Stimulated activated memory B cell treated with anti-CD40 and anti-IgM and Interleukin-4, amounts not matched to agents 10 μg/mL and 1 μg/mL and 100 μg/mL, for 72 hours (primary cell): Measurements from ENCODE around the gene LRRC47.

Experiments
- ATAC-seq: fragments of 150-1000 bp; cut with Tn5 transposase; 2 replicates; pipeline ENCODE4 v1.10.0; 2021
- H3K27ac Mint-ChIP-seq: one replicate; pipeline ENCODE4 v1.8.0; 2022; ENCODE audit warnings: mild to moderate bottlenecking, mixed read lengths
- H3K27me3 Mint-ChIP-seq: one replicate; pipeline ENCODE4 v1.8.0; 2022; ENCODE audit warnings: mixed read lengths
- H3K36me3 Mint-ChIP-seq: one replicate; pipeline ENCODE4 v1.8.0; 2022; ENCODE audit warnings: mixed read lengths
- H3K4me1 Mint-ChIP-seq: one replicate; pipeline ENCODE4 v1.8.0; 2022; ENCODE audit warnings: mixed read lengths
- H3K4me3 Mint-ChIP-seq: one replicate; pipeline ENCODE4 v1.8.0; 2022; ENCODE audit warnings: mild to moderate bottlenecking, moderate library complexity, mixed read lengths
- H3K9me3 Mint-ChIP-seq: one replicate; pipeline ENCODE4 v1.8.0; 2022; ENCODE audit warnings: mixed read lengths

LRRC47 gene

GRCh38 chr1:3796215-3797061 is at the start of gene LRRC47:
TSS of gene LRRC47 (minus strand) at chr1:3796498. CDS start at chr1:3796476, 22 bp downstream.
- Mint-ChIP-seq H3K27me3 (no peaks in the 10 kb centered on the region), H3K4me1 (peaks cover 38% of the 10 kb centered on the region), H3K4me3 (peak within 1 kb of the TSS; percentile 87), H3K9me3 (no peaks in the 10 kb centered on the region), H3K36me3 (no peaks in the 10 kb centered on the region), H3K27ac (peak within 1 kb of the TSS; percentile 82)
- peak; percentile 100 for ATAC-seq

DNA sequence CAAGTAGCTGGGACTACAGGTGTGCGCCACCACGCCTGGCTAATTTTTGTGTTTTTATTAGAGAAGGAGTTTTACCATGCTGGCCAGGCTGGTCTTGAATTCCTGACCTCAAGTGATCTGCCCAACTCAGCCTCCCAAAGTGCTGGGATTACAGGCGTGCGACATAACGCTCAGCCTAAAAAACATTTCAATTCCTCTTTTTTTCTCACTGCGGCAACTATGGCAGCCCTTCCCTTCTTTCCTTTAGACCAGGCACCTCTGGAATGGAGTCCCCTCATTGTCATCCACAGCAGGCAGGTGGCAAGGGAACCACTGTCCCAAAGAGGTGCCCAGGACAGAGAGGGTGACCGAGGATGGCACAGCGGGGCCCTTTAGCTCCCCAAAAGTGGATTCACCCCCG is 46.6 kb upstream of the LRRC47 start:
- no peak for ATAC-seq
- peaks cover 70% of the 10 kb centered on the region for H3K36me3 Mint-ChIP-seq
- H3K4me3 Mint-ChIP-seq = no peak overlapping the region
- no peaks in the 10 kb centered on the region for H3K9me3 Mint-ChIP-seq
- no peaks in the 10 kb centered on the region for H3K27me3 Mint-ChIP-seq
- H3K4me1 Mint-ChIP-seq = no peaks in the 10 kb centered on the region
- H3K27ac Mint-ChIP-seq = peak overlapping the region; percentile 19

DNA sequence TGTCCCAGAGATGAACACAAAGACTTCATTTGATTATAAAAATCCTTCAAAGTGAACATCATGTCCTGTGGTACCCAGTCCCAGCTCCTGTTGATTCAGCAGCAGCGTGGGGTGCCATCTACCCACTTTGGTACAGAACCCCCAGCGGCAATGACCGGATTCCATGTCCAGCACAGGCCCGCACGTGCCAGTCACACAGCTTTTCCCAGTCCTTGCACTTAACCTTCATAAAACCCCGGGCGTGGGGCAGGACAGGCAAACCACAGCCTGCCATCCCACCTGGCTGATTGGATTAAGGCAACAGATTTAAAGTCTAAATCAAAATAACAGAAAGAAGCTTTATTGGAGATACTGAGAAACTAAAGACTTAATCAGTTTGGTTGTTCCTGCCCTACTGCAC is 45.2 kb upstream of the LRRC47 start:
- Mint-ChIP-seq H3K9me3 (peaks cover 3% of the 10 kb centered on the region), H3K27me3 (no peaks in the 10 kb centered on the region), H3K36me3 (peaks cover 70% of the 10 kb centered on the region), H3K4me1 (no peaks in the 10 kb centered on the region), H3K4me3 (no peak overlapping the region), H3K27ac (no peak overlapping the region)
- no peak for ATAC-seq

DNA sequence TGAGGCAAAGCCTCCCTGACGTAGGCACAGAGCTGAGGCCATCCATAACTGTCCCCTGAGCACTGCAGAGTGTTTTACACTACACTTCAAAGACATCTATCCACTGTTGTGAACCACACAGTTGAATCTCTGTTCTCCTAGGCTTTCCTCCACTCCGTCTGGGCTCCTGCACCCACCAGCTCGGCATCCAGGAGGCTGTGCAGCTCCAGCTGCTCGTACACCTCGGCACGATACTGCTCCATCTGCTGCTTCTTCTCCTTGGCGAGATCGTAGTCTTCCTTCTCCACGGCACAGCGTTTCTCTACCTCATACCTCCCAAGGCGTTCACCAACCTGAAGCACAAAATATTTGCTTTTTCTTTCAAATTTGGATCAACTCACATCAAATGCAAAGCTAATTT is 42.5 kb upstream of the LRRC47 start:
- ATAC-seq = no peak

DNA sequence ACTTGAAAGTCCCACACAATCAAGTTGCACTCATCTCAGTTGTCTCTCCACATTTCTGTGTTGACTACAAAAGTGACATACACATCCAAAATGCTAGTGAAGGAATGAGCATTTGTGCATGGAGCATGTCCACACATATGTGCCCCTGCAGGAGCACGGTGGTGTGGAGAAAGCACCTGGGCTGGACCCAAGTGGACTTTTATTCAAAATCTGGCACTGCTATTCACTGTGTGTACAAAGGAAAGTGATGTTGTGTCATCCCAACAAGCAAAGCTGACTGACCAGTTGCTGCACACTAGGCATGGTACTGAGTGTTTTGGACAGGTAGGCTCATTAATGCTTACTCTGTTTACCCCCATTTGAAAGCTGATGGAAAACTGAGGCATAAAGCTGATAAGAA is 41.4 kb upstream of the LRRC47 start:
- H3K4me3 Mint-ChIP-seq = no peak overlapping the region
- no peak overlapping the region for H3K27ac Mint-ChIP-seq
- peaks cover 83% of the 10 kb centered on the region for H3K36me3 Mint-ChIP-seq
- H3K9me3 Mint-ChIP-seq = peaks cover 3% of the 10 kb centered on the region
- no peaks in the 10 kb centered on the region for H3K4me1 Mint-ChIP-seq
- no peak for ATAC-seq
- no peaks in the 10 kb centered on the region for H3K27me3 Mint-ChIP-seq

More for the DNA sequence above, 42.5 kb upstream of the LRRC47 start:
- Mint-ChIP-seq H3K36me3 (peaks cover 84% of the 10 kb centered on the region), H3K4me1 (no peaks in the 10 kb centered on the region), H3K9me3 (peaks cover 3% of the 10 kb centered on the region), H3K4me3 (no peak overlapping the region), H3K27me3 (no peaks in the 10 kb centered on the region), H3K27ac (no peak overlapping the region)

DNA sequence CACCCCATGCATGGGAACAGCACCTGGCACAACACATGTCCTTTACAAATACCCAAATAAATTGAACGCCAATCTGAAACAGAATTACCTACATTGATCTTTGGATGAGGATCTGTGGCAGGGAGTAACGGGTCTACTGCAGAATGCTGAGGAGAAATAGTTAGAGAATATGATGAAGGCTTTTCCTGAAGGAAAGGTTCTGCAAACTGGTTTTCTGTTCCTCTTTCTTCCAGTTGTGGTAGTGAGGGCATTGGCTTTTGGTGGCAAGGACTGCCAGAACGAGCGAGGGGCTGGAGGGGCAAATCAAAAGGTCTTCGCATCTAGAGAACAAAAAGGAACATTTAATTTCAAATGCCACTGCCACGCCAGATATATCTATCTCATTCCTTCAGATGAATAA is 40.9 kb upstream of the LRRC47 start:
- Mint-ChIP-seq H3K36me3 (peaks cover 81% of the 10 kb centered on the region), H3K4me3 (no peak overlapping the region), H3K4me1 (no peaks in the 10 kb centered on the region), H3K9me3 (peaks cover 3% of the 10 kb centered on the region), H3K27ac (no peak overlapping the region), H3K27me3 (no peaks in the 10 kb centered on the region)
- ATAC-seq = no peak

DNA sequence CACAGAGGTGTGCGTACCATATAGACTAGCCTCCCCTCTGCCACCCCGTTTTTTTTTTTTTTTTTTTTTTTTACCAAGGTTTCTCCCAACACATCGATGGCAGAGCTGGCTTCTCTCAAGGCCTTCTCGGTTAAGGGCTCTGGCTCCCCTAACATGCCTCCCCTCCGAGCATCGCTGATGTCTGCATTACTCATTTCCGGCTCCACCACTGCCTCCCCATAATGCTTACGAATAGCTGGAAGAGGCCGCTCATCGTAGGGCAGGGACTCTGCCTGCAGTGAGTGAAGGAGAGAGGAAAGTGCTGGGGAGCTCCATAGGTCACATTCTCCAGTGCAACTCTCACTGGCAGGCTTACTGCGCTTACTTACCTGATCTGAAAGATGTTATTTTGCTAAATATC is 40.1 kb upstream of the LRRC47 start:
- Mint-ChIP-seq H3K36me3 (peaks cover 79% of the 10 kb centered on the region), H3K4me3 (no peak overlapping the region), H3K9me3 (peaks cover 3% of the 10 kb centered on the region), H3K4me1 (no peaks in the 10 kb centered on the region), H3K27ac (no peak overlapping the region), H3K27me3 (no peaks in the 10 kb centered on the region)
- no peak for ATAC-seq

DNA sequence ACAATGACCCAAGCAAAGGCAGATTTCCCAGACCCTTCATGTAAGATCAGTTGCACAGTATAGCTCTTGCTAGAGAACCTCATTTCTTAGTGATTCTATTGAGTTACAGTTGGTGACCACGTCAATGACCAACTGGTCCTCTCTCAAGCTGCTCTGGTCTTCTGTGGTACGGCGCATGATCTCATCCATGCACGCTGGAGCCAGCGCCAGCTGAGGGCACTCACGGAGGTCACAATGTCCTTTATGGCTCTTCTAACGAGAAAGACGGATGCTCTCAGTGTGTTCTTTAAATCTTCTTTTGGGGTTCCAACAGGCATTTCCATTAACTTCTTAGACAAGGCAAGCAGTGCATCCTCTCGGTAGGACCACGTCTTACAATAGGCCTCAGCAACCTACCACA is 38.4 kb upstream of the LRRC47 start:
- peaks cover 3% of the 10 kb centered on the region for H3K9me3 Mint-ChIP-seq
- H3K27me3 Mint-ChIP-seq = no peaks in the 10 kb centered on the region
- H3K4me1 Mint-ChIP-seq = no peaks in the 10 kb centered on the region
- no peak for ATAC-seq
- no peak overlapping the region for H3K4me3 Mint-ChIP-seq
- H3K27ac Mint-ChIP-seq = no peak overlapping the region
- peaks cover 78% of the 10 kb centered on the region for H3K36me3 Mint-ChIP-seq

DNA sequence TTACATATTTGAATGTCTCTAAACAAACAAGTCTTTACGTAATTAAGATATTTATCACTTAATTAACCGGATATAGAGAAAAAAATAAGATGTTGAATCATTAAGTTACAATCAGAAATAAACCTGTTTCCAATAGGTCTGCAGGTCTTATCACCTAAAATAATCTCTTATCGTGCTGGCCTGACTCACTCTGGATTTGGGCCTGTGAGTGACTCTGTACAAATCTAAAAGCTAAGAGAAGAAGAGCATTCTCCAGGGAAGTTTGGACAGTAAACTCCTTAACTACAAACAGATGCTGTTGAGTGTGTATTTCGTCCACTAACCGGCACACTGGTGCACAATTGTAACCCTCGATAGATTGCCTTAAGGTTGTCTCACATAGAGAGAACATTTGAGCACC is 35.4 kb upstream of the LRRC47 start:
- Mint-ChIP-seq H3K27me3 (no peaks in the 10 kb centered on the region), H3K27ac (no peak overlapping the region), H3K36me3 (peaks cover 72% of the 10 kb centered on the region), H3K4me3 (no peak overlapping the region), H3K9me3 (no peaks in the 10 kb centered on the region), H3K4me1 (no peaks in the 10 kb centered on the region)
- ATAC-seq = no peak

DNA sequence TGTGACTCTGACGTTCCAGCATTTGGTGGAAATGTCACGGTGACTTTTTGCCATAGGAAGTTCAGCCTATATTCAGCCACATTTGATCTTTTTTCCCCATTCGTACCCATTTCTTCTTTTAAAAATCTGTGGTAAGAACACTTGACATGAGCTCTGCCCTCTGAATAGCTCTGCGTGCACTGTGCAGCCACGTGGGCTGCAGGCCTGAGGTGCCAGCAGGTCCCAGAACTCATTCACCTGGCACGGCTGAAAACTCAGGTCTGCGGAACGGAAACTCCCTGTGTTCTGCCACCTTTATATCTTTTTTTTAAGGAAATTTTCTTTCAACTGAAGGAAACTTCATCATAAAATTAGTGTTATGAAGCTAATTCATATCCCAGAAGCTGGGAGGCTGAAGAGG is 32.1 kb upstream of the LRRC47 start:
- no peak overlapping the region for H3K27ac Mint-ChIP-seq
- H3K4me1 Mint-ChIP-seq = no peaks in the 10 kb centered on the region
- no peak for ATAC-seq
- peaks cover 78% of the 10 kb centered on the region for H3K36me3 Mint-ChIP-seq
- no peaks in the 10 kb centered on the region for H3K27me3 Mint-ChIP-seq
- H3K4me3 Mint-ChIP-seq = no peak overlapping the region
- H3K9me3 Mint-ChIP-seq = no peaks in the 10 kb centered on the region

GRCh38 chr1:3827813-3828307 is 31.6 kb upstream of the LRRC47 start:
- no peak overlapping the region for H3K4me3 Mint-ChIP-seq
- peaks cover 78% of the 10 kb centered on the region for H3K36me3 Mint-ChIP-seq
- ATAC-seq = no peak
- no peaks in the 10 kb centered on the region for H3K9me3 Mint-ChIP-seq
- no peaks in the 10 kb centered on the region for H3K4me1 Mint-ChIP-seq
- H3K27ac Mint-ChIP-seq = no peak overlapping the region
- no peaks in the 10 kb centered on the region for H3K27me3 Mint-ChIP-seq

- Mint-ChIP-seq H3K9me3 (no peaks in the 10 kb centered on the region), H3K27me3 (no peaks in the 10 kb centered on the region), H3K4me1 (no peaks in the 10 kb centered on the region), H3K36me3 (peaks cover 88% of the 10 kb centered on the region), H3K27ac (no peak overlapping the region), H3K4me3 (no peak overlapping the region)
- ATAC-seq = no peak
Measured at GRCh38 chr1:3825356-3825755, 29.1 kb upstream of the LRRC47 start.

- H3K4me1 Mint-ChIP-seq = peaks cover under 1% of the 10 kb centered on the region
- no peak overlapping the region for H3K4me3 Mint-ChIP-seq
- H3K9me3 Mint-ChIP-seq = no peaks in the 10 kb centered on the region
- ATAC-seq = no peak
- H3K36me3 Mint-ChIP-seq = peaks cover 88% of the 10 kb centered on the region
- H3K27ac Mint-ChIP-seq = no peak overlapping the region
- H3K27me3 Mint-ChIP-seq = no peaks in the 10 kb centered on the region
Measured at GRCh38 chr1:3824650-3825049, 28.4 kb upstream of the LRRC47 start.

- H3K4me1 Mint-ChIP-seq = peaks cover 5% of the 10 kb centered on the region
- H3K27me3 Mint-ChIP-seq = no peaks in the 10 kb centered on the region
- no peak overlapping the region for H3K27ac Mint-ChIP-seq
- ATAC-seq = no peak
- peaks cover 87% of the 10 kb centered on the region for H3K36me3 Mint-ChIP-seq
- no peaks in the 10 kb centered on the region for H3K9me3 Mint-ChIP-seq
- H3K4me3 Mint-ChIP-seq = no peak overlapping the region
Measured at GRCh38 chr1:3822421-3822820, 26.1 kb upstream of the LRRC47 start.

DNA sequence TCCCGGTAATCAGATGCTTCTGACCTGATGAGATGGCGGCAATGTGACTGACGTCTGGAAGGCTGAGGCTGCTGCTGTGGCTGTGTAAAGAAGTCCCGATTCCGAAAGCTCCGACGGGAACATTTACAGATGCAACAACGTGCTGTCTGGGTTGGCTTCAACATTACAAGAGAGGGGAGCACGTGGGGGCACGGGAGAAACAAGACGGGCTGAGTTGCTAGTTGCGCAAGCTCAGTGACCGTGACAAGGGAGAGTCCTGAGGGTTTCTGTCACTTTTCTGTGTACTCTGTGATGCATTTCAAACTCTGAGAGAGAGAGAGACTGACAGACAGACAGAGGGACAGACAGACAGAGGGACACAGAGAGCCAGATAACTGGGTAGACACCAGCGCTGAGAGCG is 25.6 kb upstream of the LRRC47 start:
- peaks cover 5% of the 10 kb centered on the region for H3K4me1 Mint-ChIP-seq
- no peaks in the 10 kb centered on the region for H3K9me3 Mint-ChIP-seq
- peaks cover 88% of the 10 kb centered on the region for H3K36me3 Mint-ChIP-seq
- no peak for ATAC-seq
- H3K27me3 Mint-ChIP-seq = no peaks in the 10 kb centered on the region
- H3K27ac Mint-ChIP-seq = no peak overlapping the region
- no peak overlapping the region for H3K4me3 Mint-ChIP-seq

GRCh38 chr1:3821447-3821846 is 25.1 kb upstream of the LRRC47 start:
- H3K36me3 Mint-ChIP-seq = peaks cover 85% of the 10 kb centered on the region
- H3K4me1 Mint-ChIP-seq = peaks cover 5% of the 10 kb centered on the region
- H3K27me3 Mint-ChIP-seq = no peaks in the 10 kb centered on the region
- H3K9me3 Mint-ChIP-seq = no peaks in the 10 kb centered on the region
- ATAC-seq = no peak
- H3K4me3 Mint-ChIP-seq = no peak overlapping the region
- H3K27ac Mint-ChIP-seq = no peak overlapping the region
